HG03571 (cell line): ENCODE results near the gene TLCD4.

Experiments used
- ATAC-seq: cut with Tn5 transposase; IDR thresholded peaks from one replicate; pipeline ENCODE4 v1.9.1; 2021; ENCODE audit not compliant: unreplicated experiment

TLCD4 gene

GRCh38 chr1:95094923-95095322 is 22.2 kb upstream of the TLCD4 start:
- no peak for ATAC-seq

DNA sequence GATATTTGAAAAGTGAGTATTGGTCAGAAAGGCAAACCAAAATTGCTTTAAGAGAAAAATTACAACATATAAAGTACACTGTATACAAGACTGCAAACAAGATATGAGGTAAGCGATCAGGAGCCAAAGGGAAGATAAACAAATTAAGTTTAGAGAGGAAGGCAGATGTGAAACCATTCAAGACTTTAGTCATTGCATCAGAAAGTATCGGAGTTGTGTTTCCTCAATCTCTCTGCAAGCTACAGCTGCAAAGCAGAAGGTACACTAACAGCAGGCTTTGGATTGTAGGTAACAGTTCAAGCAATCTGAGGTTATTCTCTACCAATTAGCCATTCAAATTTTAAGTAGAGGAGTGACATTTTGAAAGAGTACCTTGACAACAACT is 21.3 kb upstream of the TLCD4 start:
- peak; percentile 69 for ATAC-seq

- ATAC-seq = peak; percentile 19
Measured at GRCh38 chr1:95096218-95096841, 20.8 kb upstream of the TLCD4 start.

- ATAC-seq = no peak
Measured at GRCh38 chr1:95097426-95097825, 19.7 kb upstream of the TLCD4 start.

GRCh38 chr1:95098196-95098595 is 19.0 kb upstream of the TLCD4 start:
- no peak for ATAC-seq

- ATAC-seq = no peak
Measured at GRCh38 chr1:95108792-95109191, 8.4 kb upstream of the TLCD4 start.

DNA sequence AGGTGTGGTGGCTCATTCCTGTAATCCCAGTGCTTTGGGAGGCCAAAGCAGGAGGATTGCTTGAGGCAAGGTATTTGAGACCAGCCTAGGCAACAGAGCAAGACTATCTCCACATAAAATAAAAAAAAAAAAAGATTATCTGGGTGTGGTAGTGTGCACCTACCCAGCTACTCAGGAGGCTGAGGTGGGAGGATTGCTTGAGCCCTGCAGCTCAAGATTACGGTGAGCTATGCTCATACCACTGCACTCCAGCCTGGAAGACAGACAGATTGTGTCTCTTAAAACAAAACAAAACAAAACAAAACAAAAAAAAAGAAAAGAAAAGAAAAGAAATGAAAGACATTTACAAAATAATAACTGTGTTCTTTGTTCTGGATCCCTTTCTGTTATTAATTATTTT is 6.1 kb upstream of the TLCD4 start:
- no peak for ATAC-seq

- no peak for ATAC-seq
Measured at GRCh38 chr1:95113684-95114083, 3.5 kb upstream of the TLCD4 start.

DNA sequence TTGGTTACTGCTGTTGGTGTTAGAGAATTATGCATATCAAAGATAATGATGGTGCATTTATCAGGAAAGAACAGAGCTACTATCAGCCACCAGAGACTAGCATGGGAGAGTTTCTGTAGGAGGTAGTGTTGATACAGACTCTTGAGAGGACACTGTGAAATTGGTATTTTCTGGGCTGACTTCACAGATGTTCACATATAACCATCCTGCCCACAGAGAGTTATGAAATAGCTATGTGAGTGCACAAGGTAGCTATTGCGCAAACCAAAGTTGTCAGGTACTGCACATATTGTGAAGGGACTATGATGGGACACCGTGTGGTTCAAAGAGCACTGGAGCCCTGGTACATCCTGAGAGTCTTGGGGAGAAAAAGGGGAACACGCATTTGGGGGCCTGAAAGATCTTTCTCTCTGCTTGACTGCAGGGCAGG is 1.4 kb upstream of the TLCD4 start:
- ATAC-seq = no peak

GRCh38 chr1:95116580-95117206 is 462 bp upstream of the TLCD4 start:
- peak; percentile 57 for ATAC-seq

DNA sequence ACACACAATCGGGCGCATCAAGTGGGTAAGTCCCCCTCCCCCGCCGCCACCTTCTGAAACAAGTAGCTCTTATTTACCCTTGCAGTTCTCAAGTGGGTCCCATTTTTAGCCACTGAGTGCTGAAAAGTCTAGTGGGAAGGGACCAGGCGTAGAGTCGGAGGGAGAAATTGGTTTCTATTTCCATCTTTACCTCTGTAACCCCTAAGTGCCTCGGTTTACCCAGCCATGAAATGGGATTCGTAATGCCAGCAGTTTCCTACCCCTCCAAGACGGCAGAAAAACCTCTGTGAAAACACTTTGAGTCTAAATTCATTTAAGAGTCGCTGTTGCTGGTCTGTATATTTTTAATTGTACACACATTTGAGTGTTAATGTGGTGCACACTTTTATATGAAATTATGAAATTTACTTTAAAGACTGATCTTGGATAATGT is 928 bp downstream of the TLCD4 start:
- ATAC-seq = no peak

DNA sequence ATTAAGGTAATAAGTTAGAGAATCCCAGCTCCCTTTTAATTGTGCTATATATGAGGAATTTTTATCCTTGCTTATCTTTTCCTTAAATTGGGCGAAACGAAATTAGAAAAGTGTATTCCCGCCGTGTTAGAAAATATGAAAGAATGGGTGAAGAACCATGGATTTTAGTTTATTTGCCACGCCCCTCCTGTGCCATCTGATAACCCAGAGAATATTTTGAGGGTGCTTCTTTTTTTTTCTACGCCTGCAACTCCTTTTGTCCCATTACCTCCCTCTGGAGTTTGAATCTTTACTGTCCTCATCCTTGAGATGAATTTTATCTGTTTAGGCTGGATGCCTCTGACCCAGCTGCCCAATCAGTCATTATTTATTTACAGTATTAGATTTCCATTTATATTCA is 1.6 kb downstream of the TLCD4 start:
- no peak for ATAC-seq

- ATAC-seq = no peak
Measured at GRCh38 chr1:95119273-95119672, 2.1 kb downstream of the TLCD4 start.

GRCh38 chr1:95122151-95122697 is 5.1 kb downstream of the TLCD4 start:
- no peak for ATAC-seq

DNA sequence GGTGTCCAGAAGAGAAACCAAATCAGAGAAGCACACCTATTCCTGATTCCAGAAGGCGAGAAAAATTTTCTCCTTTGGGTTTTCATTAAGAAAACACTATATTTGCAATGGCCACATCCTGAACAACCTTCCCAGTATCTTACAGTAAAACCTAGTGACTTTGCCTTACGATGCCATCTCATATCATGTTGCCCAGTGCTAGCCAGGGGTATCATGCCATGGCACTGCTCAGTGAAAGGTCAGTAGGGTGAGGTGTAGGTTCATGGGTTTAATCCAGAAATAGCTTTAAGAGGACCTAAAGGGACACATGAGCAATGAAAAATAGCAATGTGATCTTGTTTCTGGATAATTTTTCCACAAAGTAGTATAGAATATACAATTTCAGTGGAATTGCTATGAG is 7.2 kb downstream of the TLCD4 start:
- no peak for ATAC-seq

DNA sequence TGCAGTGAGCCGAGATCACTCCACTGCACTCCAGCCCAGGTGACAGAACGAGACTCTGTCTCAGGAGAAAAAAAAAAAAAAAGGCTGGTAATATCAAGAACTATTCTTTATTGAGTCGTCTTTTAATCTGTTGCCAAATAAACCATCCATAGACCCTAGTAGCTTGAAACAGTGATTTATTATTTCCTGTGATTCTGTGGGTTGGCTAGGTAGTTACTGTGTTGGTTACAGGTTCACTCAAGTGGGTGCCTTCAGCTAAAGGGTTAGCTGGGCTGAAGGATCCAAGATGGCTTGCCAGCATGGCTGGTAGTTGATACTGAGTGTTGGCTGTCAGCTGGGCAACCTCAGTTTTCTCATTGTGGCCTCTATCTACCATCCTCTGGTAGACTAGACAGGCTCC is 9.2 kb downstream of the TLCD4 start:
- ATAC-seq = no peak

DNA sequence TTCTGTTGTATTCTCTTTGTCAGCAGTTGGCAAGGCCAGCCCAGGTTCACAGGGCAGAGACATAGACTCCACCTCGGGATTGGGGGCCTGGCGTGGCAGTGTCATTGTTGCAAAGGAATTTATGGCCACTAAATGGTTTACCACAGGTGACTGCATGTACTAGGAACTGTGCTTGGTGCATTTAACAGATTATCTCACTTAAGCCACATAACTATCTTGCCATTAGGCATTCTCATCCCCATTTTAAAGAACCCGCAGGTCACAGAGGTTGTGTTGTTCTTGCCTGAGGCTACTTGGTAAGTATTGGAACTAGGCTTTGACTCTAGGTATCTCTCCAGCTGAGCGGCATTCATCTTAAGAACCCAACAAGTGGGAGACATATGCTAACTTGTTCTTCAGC is 9.7 kb downstream of the TLCD4 start:
- ATAC-seq = no peak

DNA sequence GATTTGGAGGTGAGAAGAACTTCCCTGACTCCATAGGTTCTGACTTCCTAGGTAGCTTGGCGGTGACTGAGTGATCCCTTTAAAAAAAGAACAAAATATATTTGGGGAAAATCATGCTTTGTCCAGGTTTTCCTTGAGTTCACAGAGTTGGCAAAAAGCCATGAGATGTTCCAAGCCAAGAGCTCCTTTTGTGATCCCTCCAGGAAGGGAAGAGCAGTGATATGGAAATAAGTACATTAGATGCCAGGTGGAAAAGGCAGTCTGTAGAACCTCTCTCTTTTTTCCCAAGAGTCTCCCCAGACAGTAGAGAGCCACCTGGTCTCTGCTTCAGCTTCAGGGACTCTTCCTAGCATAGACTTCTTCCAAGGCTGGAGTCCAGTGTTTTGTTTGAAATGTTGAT is 10.2 kb downstream of the TLCD4 start:
- no peak for ATAC-seq

DNA sequence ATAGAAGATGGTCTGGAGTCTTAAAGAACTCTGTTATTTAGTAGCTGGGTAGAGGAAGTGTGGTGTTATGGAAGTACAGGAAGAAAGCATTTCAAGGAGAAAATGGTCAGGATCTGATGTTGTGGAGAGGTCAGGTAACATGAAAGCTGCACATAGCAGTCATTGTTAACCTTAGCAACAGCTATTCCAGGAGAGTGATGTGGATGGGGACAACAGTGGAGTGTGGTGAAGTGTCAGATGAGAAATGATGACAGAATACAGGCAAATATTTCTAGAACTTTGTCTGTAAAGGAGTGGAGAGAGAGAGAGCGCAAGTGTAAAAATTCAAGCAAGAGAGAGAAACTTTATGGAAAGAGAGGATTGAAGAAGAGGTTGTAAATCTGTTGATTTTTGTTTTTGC is 15.6 kb downstream of the TLCD4 start:
- ATAC-seq = no peak

GRCh38 chr1:95133687-95134086 is 16.5 kb downstream of the TLCD4 start:
- no peak for ATAC-seq

- ATAC-seq = no peak
Measured at GRCh38 chr1:95138223-95138622, 21.1 kb downstream of the TLCD4 start.

GRCh38 chr1:95139039-95139438 is 21.9 kb downstream of the TLCD4 start:
- ATAC-seq = no peak

DNA sequence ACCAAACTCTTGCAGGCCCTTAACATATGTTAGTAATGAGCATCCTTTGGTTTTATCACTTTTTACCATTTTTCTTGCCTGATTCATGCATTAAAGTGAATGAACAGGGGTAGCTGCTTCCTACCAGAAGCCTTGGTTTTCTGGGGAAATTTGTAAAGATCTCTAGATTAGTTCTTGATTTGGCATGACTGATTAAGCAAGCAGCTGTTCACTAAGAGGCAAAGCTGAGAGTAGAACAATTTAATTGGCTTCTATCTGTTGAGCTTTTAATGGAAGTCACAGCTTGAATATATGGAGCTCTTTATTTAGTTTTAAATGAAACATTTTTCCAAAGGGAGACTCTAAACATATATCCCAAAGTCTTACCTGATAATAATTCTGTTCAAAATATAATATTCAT is 23.6 kb downstream of the TLCD4 start:
- ATAC-seq = no peak
